Measurements from ENCODE around the gene ERN1.

ERN1 gene

DNA sequence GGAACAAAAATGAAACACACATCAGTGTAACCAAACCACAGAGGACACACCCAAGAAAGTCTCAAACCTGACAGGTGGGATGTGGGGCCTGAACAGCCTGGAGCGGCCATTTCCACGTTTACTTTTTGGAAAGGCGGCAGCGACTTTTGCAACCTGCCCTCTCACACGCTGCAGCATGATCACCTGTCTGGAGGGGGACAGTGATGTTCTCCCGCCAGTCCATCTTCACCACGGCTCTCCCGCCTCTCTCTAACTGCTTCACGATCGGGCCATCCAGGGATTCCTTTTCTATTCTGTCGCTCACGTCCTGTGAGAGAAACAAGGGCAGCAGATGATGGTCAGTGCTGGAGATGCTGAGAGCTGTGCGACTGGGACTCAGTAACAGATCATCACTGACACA is 84.8 kb downstream of the ERN1 start:
- H3K4me1 ChIP-seq (ENCODE audit: control insufficient read depth, insufficient read depth, low read length): no peaks in the 10 kb centered on the region
- no peaks in the 10 kb centered on the region for H3K36me3 ChIP-seq (ENCODE audit: control insufficient read depth, insufficient read depth, low read length)
- H3K4me3 ChIP-seq (ENCODE audit: insufficient read depth, low read depth, low read length): no peak overlapping the region
- H3K9me3 ChIP-seq (ENCODE audit: control insufficient read depth, low read length): no peaks in the 10 kb centered on the region
- 87 to 88% methylated on average over 13 of the region's 13 CpGs for WGBS, 2 experiments
- H3K27me3 ChIP-seq (ENCODE audit: control insufficient read depth, insufficient read depth, low read length, poor library complexity, severe bottlenecking): no peaks in the 10 kb centered on the region
- H3K27ac ChIP-seq (ENCODE audit: insufficient read depth, low read depth, low read length, poor library complexity, severe bottlenecking): no peak overlapping the region

DNA sequence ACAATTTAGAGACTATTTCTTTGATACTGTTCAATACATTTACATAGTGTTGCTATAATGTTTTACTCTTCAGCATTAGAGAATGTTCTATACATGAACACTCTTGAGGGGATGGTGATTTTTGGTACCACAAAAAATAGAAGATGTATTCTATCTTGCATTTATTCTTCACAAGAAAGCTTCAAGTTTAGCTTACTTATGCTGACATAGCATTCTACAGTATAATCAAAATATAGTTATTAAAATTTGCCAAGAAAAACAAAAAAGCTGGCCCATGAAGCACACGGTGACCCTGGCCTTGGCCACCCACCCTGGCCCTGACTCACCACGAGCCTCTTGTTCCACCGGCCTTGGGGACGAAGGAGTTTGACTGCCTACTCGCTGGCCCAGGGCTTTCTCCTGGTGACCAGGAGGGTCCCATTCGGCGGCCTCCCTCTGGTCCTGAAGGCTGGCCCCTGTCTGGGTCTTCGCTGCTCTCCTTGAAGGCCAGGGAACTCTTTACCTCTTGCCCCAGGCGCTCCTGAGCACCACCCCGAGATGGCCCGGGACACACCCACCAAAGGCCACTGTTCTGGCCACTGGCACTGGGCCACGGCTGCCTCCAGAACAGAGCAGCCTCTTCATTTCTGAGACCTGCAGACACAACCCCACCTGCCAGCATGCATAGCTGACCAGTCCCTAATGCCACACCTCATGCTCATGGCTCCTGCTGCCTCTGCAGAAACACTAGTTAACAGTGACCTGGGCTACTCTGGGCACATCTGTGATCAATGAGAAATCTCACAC is 87.1 kb downstream of the ERN1 start:
- Histone ChIP-seq H3K36me3 (ENCODE audit: control insufficient read depth, insufficient read depth, low read length) (no peaks in the 10 kb centered on the region), H3K9me3 (ENCODE audit: control insufficient read depth, low read length) (no peaks in the 10 kb centered on the region), H3K27ac (ENCODE audit: insufficient read depth, low read depth, low read length, poor library complexity, severe bottlenecking) (no peak overlapping the region), H3K4me3 (ENCODE audit: insufficient read depth, low read depth, low read length) (no peak overlapping the region), H3K4me1 (ENCODE audit: control insufficient read depth, insufficient read depth, low read length) (no peaks in the 10 kb centered on the region), H3K27me3 (ENCODE audit: control insufficient read depth, insufficient read depth, low read length, poor library complexity, severe bottlenecking) (no peaks in the 10 kb centered on the region)
- WGBS, 2 experiments: 95 to 96% methylated on average over 12 of the region's 12 CpGs

GRCh38 chr17:64041912-64042311 is 88.0 kb downstream of the ERN1 start:
- no peaks in the 10 kb centered on the region for H3K36me3 ChIP-seq (ENCODE audit: control insufficient read depth, insufficient read depth, low read length)
- no peak overlapping the region for H3K4me3 ChIP-seq (ENCODE audit: insufficient read depth, low read depth, low read length)
- 80 to 81% methylated on average over 11 of the region's 11 CpGs for WGBS, 2 experiments
- no peak overlapping the region for H3K27ac ChIP-seq (ENCODE audit: insufficient read depth, low read depth, low read length, poor library complexity, severe bottlenecking)
- no peaks in the 10 kb centered on the region for H3K4me1 ChIP-seq (ENCODE audit: control insufficient read depth, insufficient read depth, low read length)
- no peaks in the 10 kb centered on the region for H3K27me3 ChIP-seq (ENCODE audit: control insufficient read depth, insufficient read depth, low read length, poor library complexity, severe bottlenecking)
- no peaks in the 10 kb centered on the region for H3K9me3 ChIP-seq (ENCODE audit: control insufficient read depth, low read length)

DNA sequence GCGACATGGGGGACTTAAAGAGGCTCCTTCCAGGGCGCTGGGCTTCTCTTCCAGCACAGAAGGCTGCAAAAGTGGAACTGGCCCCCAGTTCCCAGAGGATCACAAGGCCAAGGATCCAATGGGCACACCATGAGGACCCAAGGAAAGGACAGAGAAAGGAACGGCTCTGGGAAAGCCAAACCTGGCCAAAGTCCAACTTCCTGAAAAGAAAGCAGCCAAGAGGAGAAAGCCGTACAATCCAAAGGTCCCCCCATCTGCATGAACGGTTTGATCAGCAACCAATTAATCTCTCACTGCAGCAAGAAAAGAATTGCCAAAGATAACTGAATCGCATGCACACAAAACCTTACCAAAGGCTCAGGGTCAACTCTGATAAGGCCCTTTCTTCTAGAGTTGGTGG is 89.7 kb downstream of the ERN1 start:
- Histone ChIP-seq H3K4me3 (ENCODE audit: insufficient read depth, low read depth, low read length) (no peak overlapping the region), H3K27ac (ENCODE audit: insufficient read depth, low read depth, low read length, poor library complexity, severe bottlenecking) (no peak overlapping the region), H3K9me3 (ENCODE audit: control insufficient read depth, low read length) (no peaks in the 10 kb centered on the region), H3K27me3 (ENCODE audit: control insufficient read depth, insufficient read depth, low read length, poor library complexity, severe bottlenecking) (no peaks in the 10 kb centered on the region), H3K36me3 (ENCODE audit: control insufficient read depth, insufficient read depth, low read length) (no peaks in the 10 kb centered on the region), H3K4me1 (ENCODE audit: control insufficient read depth, insufficient read depth, low read length) (no peaks in the 10 kb centered on the region)
- 93 to 95% methylated on average over 6 of the region's 6 CpGs for WGBS, 2 experiments

- WGBS, 2 experiments: 97 to 98% methylated on average over 3 of the region's 3 CpGs
- H3K9me3 ChIP-seq (ENCODE audit: control insufficient read depth, low read length): no peaks in the 10 kb centered on the region
- H3K36me3 ChIP-seq (ENCODE audit: control insufficient read depth, insufficient read depth, low read length): no peaks in the 10 kb centered on the region
Measured at GRCh38 chr17:64039106-64039400, 90.9 kb downstream of the ERN1 start.

DNA sequence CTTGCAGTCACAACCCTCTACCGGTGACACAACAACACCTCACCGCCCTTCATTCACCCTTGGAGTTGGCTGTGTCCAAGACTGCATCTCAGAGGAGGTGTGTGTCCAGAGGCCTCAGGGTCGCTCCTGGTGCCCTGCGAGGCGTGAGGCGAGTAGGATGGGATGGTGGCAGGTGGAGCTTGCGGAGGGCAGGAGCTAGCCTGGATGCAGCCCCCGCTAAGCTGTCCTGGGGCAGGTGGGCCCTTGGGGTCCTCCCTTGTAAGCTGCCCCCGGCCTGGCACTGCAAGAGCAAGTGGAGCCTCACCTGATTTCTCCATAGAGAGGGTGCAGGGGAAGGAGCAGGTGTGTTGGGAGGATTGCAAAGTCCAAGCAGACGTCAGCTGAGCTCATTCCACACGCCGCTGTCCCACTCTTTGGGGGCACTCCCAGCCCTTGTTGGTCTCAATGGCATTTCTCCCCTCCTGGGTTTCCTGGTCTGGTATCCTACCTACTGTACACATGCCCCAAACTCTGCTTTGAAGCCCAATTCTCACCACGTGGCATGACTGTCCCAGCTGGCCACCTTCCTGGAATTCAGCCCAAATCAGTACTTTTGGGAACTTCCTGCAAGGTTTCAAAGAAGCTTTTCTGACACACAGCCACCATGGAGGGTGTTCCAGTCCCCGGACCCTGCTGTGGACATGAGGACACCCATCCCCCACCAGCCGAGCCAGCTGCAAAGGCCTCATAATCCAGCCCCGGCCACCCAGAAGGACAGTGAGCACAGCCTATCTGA is 91.4 kb downstream of the ERN1 start:
- WGBS, 2 experiments: 86 to 88% methylated on average over 16 of the region's 16 CpGs
- Histone ChIP-seq H3K27me3 (ENCODE audit: control insufficient read depth, insufficient read depth, low read length, poor library complexity, severe bottlenecking) (no peaks in the 10 kb centered on the region), H3K9me3 (ENCODE audit: control insufficient read depth, low read length) (no peaks in the 10 kb centered on the region), H3K36me3 (ENCODE audit: control insufficient read depth, insufficient read depth, low read length) (no peaks in the 10 kb centered on the region), H3K4me1 (ENCODE audit: control insufficient read depth, insufficient read depth, low read length) (no peaks in the 10 kb centered on the region), H3K4me3 (ENCODE audit: insufficient read depth, low read depth, low read length) (no peak overlapping the region), H3K27ac (ENCODE audit: insufficient read depth, low read depth, low read length, poor library complexity, severe bottlenecking) (no peak overlapping the region)

More at GRCh38 chr17:64039106-64039400, 90.9 kb downstream of the ERN1 start:
- Histone ChIP-seq H3K4me1 (ENCODE audit: control insufficient read depth, insufficient read depth, low read length) (no peaks in the 10 kb centered on the region), H3K27ac (ENCODE audit: insufficient read depth, low read depth, low read length, poor library complexity, severe bottlenecking) (no peak overlapping the region), H3K27me3 (ENCODE audit: control insufficient read depth, insufficient read depth, low read length, poor library complexity, severe bottlenecking) (no peaks in the 10 kb centered on the region), H3K4me3 (ENCODE audit: insufficient read depth, low read depth, low read length) (no peak overlapping the region)

DNA sequence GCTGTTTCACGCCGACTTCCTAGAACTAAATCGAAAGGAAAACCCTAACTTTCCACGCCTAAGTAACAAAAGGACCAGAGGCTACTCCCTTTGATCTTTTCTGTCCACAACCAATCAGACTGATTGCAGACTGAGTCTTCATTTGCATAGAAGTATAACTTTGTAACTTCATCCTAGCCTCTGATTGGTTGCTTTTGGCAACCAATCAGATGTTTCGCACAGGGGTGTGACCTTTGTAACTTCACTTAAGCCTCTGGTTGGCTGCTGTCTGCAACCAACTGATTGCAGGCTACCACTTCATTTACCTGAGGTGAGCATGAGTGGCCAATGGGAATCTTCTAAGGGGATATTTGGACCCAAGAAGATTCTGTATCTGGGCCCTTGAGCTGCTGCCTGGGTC is 92.1 kb downstream of the ERN1 start:
- Histone ChIP-seq H3K4me3 (ENCODE audit: insufficient read depth, low read depth, low read length) (no peak overlapping the region), H3K36me3 (ENCODE audit: control insufficient read depth, insufficient read depth, low read length) (no peaks in the 10 kb centered on the region), H3K27me3 (ENCODE audit: control insufficient read depth, insufficient read depth, low read length, poor library complexity, severe bottlenecking) (no peaks in the 10 kb centered on the region), H3K4me1 (ENCODE audit: control insufficient read depth, insufficient read depth, low read length) (no peaks in the 10 kb centered on the region), H3K9me3 (ENCODE audit: control insufficient read depth, low read length) (no peaks in the 10 kb centered on the region), H3K27ac (ENCODE audit: insufficient read depth, low read depth, low read length, poor library complexity, severe bottlenecking) (no peak overlapping the region)
- 96 to 99% methylated on average over 5 of the region's 5 CpGs for WGBS, 2 experiments

- no peaks in the 10 kb centered on the region for H3K36me3 ChIP-seq (ENCODE audit: control insufficient read depth, insufficient read depth, low read length)
- 94 to 97% methylated on average over 6 of the region's 6 CpGs for WGBS, 2 experiments
Measured at GRCh38 chr17:64037180-64037579, 92.8 kb downstream of the ERN1 start.

DNA sequence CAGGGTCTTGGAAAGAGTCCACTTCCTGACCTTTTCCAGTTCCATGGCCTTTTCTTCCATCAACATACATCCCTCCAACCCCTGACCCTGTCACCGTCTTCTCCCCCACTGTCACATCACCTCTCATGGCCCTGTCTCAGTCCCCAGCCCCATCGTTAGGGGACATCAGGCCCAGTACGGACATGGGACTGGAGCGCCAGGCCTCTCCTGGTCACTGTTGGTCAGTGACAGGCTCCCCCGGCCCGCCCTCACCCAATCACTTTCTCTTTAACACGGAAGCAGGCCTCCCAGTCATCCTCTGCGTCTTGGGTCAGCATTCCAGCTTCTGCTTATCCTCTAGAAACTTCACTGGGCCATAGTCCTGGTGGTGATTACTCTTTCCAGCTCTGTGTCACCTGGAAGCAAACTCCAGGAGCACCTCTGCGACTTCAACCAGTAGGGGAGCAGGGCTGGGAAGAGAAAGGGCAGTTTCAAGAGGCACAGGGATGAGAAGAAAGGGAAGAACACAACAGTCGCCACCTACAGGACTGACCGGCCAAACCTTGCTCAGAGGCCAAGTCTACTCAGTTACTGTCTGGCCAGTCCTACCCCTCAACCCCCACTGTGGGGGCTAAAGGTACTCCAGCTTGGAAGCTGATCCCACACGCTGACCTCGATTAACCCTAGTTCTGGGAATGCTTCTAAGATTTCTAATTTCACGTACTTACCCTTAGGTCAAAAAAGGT is 93.6 kb downstream of the ERN1 start:
- Histone ChIP-seq H3K36me3 (ENCODE audit: control insufficient read depth, insufficient read depth, low read length) (no peaks in the 10 kb centered on the region), H3K27ac (ENCODE audit: insufficient read depth, low read depth, low read length, poor library complexity, severe bottlenecking) (no peak overlapping the region), H3K9me3 (ENCODE audit: control insufficient read depth, low read length) (no peaks in the 10 kb centered on the region), H3K27me3 (ENCODE audit: control insufficient read depth, insufficient read depth, low read length, poor library complexity, severe bottlenecking) (no peaks in the 10 kb centered on the region), H3K4me3 (ENCODE audit: insufficient read depth, low read depth, low read length) (no peak overlapping the region), H3K4me1 (ENCODE audit: control insufficient read depth, insufficient read depth, low read length) (no peaks in the 10 kb centered on the region)
- WGBS, 2 experiments: 80 to 84% methylated on average over 14 of the region's 14 CpGs

More at GRCh38 chr17:64037180-64037579, 92.8 kb downstream of the ERN1 start:
- H3K4me3 ChIP-seq (ENCODE audit: insufficient read depth, low read depth, low read length): no peak overlapping the region
- H3K9me3 ChIP-seq (ENCODE audit: control insufficient read depth, low read length): no peaks in the 10 kb centered on the region
- H3K4me1 ChIP-seq (ENCODE audit: control insufficient read depth, insufficient read depth, low read length): no peaks in the 10 kb centered on the region
- no peak overlapping the region for H3K27ac ChIP-seq (ENCODE audit: insufficient read depth, low read depth, low read length, poor library complexity, severe bottlenecking)
- no peaks in the 10 kb centered on the region for H3K27me3 ChIP-seq (ENCODE audit: control insufficient read depth, insufficient read depth, low read length, poor library complexity, severe bottlenecking)

DNA sequence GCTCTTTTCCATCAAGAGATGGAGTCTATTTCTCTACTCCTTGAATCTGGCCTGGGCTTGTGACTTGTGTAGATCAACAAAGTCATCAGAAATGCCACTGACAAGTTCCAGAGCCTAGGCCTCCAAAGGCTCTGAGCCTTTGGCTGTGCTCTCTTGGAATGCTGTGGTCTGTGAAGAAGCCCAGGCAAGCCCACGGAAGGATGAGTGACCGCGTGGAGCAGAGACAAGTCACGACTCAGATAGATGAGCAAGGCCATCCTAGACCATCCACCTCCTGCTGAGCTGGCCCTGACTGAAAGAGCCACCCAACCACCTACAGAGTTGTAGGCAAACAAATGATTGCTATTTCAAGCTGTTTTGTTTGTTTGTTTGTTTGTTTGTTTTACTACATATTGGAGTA is 97.9 kb downstream of the ERN1 start:
- Histone ChIP-seq H3K4me1 (ENCODE audit: control insufficient read depth, insufficient read depth, low read length) (no peaks in the 10 kb centered on the region), H3K27me3 (ENCODE audit: control insufficient read depth, insufficient read depth, low read length, poor library complexity, severe bottlenecking) (peaks cover 1% of the 10 kb centered on the region), H3K4me3 (ENCODE audit: insufficient read depth, low read depth, low read length) (no peak overlapping the region), H3K27ac (ENCODE audit: insufficient read depth, low read depth, low read length, poor library complexity, severe bottlenecking) (no peak overlapping the region), H3K36me3 (ENCODE audit: control insufficient read depth, insufficient read depth, low read length) (no peaks in the 10 kb centered on the region), H3K9me3 (ENCODE audit: control insufficient read depth, low read length) (no peaks in the 10 kb centered on the region)
- WGBS, 2 experiments: 75 to 88% methylated on average over 4 of the region's 4 CpGs
